Erythroblast (primary cell): ENCODE measurements around the gene SINHCAF.
A peak's percentile ranks its signal among the peaks of the same experiment; 100 is the strongest.
"Not testable (repeated sequence)": the region's sequence is repeated elsewhere in the genome, so short reads cannot be mapped to it uniquely, and the experiment has no call there.

ENCODE experiments used
- DNase-seq, 2 experiments: peaks; one replicate each; lab custom pipeline; 2025; lab: John Stamatoyannopoulos, UW
- GATA1 ChIP-seq: IDR thresholded peaks from 2 replicates; pipeline ENCODE4 v1.6.1; 2011; ENCODE audit warnings: low read depth, mild to moderate bottlenecking, control low read depth, low read length, moderate library complexity
- POLR2A ChIP-seq: IDR thresholded peaks from 2 replicates; pipeline ENCODE4 v1.6.1; 2011; ENCODE audit warnings: mild to moderate bottlenecking, low read length

SINHCAF gene

DNA sequence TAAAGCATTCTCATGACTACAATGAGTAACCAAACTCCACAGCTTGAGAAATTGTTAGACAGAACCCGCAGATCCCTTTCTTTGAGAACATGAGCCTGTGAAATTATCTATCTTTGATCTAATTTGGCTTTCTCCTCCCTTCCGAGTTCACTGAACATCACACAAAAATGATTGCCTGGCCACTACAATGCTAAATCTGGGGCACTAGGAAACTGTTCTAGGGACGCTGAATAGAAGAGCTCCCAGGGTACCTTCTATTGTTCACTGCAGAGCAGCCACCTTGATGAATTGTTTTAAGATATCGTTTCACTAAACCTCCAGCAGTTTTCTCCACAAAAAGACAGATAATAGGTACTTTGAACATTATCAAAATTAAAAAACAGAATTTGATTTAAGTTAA lies 47.5 kb downstream of the SINHCAF start:
- DNase-seq, result no peak
- TF ChIP-seq POLR2A (no peak), GATA1 (no peak)

DNA sequence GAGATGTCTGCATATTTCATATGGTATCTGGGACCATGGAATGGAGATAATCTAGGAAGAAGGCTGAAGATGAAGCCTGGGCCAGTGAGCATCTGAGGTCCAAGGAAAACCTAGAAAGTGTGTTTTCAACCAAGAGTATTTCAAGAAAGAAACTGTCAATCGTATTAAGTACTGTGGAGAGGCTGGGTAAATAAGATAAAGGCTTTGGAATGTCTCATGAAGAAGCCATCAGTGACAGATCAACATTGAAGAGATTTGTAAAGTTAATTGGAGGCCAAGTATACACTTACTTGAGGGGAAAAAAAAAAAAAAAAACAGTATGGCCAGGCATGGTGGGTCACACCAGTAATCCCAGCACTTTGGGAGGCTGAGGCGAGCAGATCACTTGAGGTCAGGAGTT lies 48.9 kb downstream of the SINHCAF start:
- DNase-seq, result no peak
- TF ChIP-seq POLR2A, result no peak
- no peak for TF ChIP-seq GATA1

DNA sequence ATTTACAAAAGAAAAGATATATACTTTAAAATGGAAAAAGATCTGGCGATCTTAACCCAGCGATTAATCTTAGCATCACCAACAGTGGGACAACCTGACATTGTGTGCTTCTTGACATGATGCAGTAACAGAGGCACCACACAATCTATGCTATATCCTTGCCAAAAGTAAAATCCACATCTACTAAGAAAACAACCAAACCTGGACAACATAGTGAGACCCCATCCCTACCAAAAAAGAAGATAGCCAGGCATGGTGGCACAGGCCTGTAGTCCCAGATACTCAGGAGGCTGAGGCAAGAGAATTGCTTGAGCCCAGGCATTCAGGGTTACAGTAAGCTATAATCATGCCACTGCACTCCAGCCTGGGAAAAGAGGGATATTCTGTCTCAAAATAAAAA lies 50.5 kb downstream of the SINHCAF start:
- DNase-seq, result no peak
- TF ChIP-seq GATA1 (no peak), POLR2A (no peak)

DNA sequence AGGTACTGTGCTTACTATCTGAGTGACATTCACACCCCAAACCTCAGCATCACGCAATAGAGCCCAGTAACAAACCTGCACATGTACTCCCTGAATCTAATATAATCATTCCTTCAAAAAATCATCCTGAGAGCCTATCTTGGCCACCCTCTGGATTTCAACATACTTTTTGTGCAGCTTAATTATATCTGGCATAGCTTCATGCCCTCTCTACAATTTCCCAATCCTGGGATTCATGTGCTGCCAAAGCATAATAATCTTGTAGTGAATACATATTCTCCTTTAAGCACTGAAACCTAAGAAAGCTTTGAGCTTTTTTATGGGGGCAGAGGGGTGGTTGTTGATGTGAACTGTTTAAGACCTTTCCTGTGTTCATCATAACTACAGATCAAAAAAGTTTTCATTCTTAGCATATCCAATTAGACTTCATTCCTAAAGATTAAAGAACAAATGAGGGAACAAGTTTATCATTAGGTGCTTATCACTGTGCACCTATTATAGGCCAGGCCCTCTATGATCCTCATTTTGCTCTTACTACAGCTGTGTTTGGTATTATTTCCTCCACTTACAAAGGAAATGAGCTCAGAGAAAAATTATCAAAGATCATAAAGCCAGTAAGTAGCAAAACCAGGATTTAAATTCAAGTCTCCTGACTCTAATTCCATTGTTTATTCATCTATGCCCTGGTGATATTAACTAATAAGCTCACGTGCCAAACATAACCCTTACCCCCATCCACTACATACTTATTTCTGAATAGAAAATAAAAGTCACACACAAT lies 51.2 kb downstream of the SINHCAF start:
- DNase-seq, result no peak
- TF ChIP-seq GATA1, result no peak
- no peak for TF ChIP-seq POLR2A

DNA sequence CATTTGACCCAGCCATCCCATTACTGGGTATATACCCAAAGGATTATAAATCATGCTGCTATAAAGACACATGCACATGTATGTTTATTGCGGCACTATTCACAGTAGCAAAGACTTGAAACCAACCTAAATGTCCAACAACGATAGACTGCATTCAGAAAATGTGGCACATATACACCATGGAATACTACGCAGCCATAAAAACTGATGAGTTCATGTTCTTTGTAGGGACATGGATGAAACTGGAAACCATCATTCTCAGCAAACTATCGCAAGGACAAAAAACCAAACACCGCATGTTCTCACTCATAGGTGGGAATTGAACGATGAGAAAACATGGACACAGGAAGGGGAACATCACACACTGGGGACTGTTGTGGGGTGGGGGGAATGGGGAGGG lies 52.2 kb downstream of the SINHCAF start:
- not testable (repeated sequence) for DNase-seq

DNA sequence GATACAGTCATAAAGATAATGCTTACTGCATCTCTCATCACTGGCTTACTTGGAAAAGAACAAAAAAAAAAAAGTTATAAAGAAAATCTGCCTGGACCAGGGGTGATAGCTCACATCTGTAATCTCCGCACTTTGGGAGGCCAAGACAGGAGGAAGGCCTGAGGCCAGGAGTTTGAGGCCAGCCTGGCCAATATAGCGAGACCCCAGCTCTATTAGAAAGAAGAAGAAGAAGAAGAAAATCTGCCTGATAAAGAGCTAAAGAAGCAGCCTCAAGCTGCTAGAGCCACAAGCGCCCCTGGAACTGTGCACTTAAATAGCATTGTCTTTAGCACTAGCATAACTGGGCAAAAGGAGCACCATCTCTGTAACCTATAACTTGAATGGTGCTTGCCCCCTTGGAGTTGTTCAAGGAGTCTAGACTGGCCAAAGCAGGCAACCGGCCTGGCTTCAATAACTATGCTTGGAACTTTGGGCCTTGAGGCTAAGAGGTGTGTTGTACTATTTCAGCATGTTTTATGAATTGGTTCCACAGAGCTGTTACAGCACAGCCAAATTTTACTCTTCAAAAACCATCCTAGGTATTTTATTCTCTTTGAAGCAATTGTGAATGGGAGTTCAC lies 53.2 kb downstream of the SINHCAF start:
- no peak for DNase-seq
- TF ChIP-seq GATA1 (no peak), POLR2A (no peak)

DNA sequence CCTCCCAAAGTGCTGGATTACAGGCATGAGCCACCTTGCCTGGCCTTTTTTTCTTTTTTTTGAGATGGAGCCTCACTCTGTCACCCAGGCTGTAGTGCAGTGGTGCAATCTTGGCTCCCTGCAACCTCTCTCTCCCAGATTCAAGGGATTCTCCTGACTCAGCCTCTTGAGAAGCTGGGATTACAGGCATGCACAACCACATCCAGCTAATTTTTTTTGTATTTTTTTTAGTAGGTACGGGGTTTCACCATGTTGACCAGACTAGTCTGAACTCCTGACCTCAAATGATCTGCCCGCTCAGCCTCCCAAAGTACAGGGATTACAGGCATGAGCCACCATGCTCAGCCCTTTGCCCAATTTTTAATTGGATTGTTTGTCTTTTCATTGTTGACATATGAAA lies 58.0 kb downstream of the SINHCAF start:
- no peak for DNase-seq
- TF ChIP-seq POLR2A, result no peak
- no peak for TF ChIP-seq GATA1

DNA sequence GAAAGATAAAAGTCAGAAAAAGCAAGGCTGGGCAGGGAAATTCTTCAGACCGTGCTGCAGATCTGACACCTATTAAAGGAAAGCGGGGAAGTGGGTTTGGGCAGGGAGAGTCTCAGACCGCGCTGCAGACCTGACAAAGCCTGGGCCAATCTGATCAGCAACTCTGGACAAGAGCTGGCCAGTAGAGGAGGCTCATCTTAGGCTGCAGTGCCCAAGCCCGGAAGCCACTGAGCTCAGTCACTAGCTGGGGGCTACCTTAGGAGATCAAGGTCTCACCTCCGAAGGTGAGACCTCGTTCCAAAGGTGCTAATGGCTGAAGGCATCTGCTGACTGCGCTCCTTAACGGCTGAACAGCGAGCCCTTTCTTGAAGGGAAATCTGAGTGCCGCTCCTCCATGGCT lies 60.2 kb downstream of the SINHCAF start:
- no peak for DNase-seq
- TF ChIP-seq GATA1, result no peak

DNA sequence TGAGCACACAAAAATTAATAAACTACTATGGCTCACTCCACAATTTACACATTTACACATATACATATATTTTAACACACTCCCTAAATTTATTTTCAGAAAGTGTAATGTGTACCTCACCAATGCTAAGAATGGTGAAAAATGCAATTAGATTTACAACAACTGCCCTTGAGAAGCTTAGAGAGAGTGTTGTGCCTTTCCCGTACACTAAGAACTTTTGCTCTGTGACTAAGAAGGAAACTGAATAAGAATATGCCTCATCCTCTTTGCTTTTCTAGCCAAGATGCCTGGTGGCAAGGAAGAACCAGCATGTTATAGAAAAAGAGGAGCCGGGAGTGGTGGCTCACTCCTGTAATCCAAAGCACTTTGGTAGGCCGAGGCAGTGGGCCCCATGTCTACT lies 62.3 kb downstream of the SINHCAF start:
- TF ChIP-seq POLR2A (no peak), GATA1 (no peak)
- DNase-seq, result no peak

DNA sequence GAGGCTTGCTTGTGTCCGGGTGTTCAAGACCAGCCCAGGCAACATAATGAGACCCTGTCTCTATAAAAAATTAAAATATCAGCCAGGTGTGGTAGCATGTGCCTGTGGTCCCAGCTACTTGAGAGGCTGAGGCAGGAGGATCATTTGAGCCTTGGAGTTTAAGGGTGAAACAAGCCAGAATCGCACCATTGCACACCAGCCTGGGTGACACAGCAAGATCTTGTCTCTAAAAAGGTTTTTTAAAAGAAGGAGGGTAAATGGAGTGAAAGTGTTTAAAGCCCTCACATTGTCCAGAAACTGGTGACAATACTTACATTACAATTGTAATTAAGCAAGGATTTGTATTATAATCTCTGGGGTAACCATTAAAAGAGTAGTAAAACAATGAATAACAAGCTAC lies 64.2 kb downstream of the SINHCAF start:
- TF ChIP-seq POLR2A, result no peak
- TF ChIP-seq GATA1, result no peak
- peak; percentile 8 for DNase-seq

DNA sequence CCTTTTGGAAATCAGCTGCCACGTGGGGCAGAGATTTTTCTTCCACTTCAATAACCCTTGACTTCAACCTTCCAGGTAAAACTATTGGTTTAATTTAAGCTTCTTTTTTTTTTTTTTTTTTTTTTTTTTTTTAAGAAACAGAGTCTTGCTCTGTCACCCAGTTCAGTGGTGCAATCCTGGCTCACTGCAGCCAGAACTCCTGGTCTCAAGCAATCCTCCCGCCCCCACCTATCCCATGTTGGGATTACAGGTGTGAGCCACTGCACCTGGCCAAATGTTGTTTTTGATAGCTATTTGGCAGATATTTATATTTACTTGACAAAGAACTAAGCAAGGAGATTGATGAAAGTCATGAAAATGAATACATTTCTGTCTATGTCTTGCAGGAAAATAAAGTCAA lies 65.1 kb downstream of the SINHCAF start:
- no peak for DNase-seq
- no peak for TF ChIP-seq GATA1
- no peak for TF ChIP-seq POLR2A

DNA sequence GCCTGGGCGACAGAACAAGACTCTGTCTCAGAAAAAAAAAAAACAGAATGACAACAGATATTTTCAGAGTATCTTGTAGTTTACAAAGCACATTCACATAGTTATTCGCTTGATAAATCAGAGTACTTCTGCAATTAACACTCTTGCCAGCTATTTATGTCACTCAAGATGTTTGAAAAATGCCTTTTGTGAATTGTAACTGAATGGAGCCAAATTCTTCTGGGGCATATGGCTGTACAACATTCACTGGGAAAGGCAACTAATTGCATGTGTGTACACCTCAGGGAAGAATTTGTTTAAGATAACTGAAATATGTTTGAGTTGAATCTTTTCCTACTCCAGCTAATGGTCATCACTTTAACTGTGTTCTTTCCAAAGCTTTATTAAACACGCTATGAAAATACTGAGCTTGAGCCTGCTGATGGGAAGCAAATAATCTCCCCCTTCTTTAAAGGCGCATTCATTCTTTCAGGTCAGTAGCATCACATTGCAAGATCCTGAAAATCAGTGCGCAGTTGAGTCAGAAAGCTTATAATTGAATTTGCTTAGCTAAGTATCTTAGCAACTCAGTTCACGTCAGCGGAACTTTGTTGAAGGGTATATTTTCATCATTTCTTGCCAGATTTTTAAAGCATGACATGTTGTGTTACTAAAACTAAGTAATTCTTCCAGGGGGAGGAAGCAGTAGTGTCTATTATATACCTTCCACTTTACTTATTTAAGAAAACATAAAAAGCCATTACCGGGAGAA lies 66.6 kb downstream of the SINHCAF start:
- TF ChIP-seq POLR2A, result no peak
- no peak for TF ChIP-seq GATA1
- no peak for DNase-seq

DNA sequence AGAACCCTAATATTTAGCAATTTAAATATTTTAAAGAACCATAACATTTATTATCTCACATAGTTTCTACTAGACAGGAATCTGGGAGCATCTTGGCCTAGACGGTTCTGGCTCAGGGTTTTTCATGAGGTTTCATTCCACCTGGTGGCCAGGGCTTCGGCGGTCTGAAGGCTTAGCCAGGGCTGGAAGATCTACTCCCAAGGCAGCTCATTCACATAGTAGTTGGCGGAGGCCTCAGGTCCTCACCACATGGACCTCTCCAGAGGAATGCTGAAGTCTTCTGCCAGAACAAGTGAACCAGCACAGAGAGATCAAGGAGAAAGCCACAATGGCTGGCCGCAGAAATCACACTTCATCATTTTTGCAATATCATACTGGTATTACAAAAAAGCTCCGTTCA lies 68.2 kb downstream of the SINHCAF start:
- DNase-seq, result no peak
- TF ChIP-seq GATA1 (no peak), POLR2A (no peak)

DNA sequence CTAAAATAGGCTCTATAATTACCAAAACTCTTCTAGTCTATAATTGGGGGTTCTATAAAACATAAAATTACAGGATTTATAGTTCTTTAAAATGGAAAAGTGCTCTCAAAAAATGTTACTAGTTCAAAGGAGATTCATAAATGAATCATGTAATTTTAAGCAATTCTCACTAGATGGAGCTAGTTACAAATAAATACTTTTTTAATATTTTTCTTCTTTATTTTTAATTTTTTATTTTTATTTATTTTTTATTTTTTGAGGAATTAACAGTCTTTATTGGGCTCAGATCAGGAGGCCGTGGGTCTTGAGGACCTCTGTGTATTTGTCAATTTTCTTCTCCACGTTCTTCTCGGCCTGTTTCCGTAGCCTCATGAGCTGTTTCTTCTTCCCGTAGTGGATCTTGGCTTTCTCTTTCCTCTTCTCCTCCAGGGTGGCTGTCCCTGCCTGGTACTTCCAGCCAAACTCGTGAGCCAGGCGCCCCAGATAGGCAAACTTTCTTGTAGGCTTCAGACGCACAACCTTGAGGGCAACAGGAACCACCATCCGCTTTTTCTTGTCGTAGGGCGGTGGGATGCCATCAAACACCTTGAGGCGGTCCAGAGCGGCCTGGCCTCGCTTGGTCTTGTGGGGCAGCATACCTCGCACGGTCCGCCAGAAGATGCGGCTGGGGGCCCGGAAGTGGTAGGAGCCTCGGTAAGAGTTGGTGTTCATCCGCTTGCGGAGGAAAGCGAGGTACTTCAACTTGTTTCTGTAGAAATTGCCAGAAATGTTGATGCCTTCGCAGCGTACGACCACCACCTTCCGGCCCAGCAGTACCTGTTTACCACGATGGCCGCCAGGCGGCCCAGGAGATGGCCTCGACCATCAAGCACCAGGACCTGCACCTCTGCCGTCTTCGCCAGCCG lies 74.0 kb downstream of the SINHCAF start:
- peak; percentile 5 to 26 for DNase-seq
